Astrocyte of the spinal cord (primary cell): ENCODE data around the gene SLC46A1.

Experiments used
- DNase-seq: peaks from one replicate; pipeline ENCODE4 v3.0.0; 2011; ENCODE audit warnings: low read depth, low spot score
- H3K4me3 ChIP-seq: 2 replicates; pipeline ENCODE4 v1.5.1; 2011; ENCODE audit warnings: low read depth, mild to moderate bottlenecking, low read length, moderate library complexity
- in situ Hi-C: cut with HindIII; loops from 2 replicates; pipeline ENCODE4 v1.10.0; 2017; ENCODE audit warnings: low sequenced_read_pairs
- TF ChIP-seq, protein P1 (sequence below): IDR thresholded peaks from 2 replicates; pipeline ENCODE4 v1.5.1; 2012; ENCODE audit warnings: low read depth, mild to moderate bottlenecking, low read length, inconsistent platforms

SLC46A1 gene

DNA sequence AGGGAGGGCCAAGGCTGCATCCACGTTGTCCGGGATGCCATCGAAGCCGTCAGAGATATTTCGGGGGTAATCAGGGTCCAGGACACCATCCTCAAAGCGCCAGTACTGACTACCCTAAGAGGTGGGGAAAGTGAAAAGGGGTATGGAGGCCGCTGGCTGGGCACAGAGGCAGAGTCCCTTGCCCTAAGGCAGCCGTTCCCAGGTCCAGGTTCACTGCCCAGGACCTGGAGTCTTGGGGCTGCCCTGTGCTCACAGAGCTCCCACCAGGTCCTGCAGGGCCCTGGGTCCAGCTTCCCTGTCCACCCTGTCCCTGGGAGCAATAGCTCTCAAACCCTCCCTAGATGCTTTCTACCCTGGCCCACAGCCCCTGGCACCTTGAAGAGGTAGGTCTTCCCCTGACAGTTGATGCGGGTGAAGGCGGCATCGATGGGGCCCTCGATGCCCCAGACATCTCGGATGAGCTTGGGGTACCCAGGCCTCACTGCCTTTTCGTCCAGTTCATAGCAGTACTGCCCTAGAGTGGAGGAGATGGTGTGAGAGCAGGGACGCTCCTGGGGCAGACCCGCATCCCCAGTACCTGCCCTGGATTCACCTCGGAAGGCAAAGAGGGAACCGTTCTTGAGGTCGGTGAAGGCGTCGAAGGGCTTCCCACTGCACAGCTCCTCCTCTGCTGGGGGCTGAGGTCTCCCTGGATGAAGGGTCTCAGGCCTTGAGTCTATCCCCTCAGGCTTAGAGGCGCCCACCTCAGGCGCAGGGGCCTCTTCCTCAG, 36.9 kb downstream of the SLC46A1 start:
- no peak for DNase-seq
- no peak overlapping the region for H3K4me3 ChIP-seq
- TF ChIP-seq, protein P1, sequence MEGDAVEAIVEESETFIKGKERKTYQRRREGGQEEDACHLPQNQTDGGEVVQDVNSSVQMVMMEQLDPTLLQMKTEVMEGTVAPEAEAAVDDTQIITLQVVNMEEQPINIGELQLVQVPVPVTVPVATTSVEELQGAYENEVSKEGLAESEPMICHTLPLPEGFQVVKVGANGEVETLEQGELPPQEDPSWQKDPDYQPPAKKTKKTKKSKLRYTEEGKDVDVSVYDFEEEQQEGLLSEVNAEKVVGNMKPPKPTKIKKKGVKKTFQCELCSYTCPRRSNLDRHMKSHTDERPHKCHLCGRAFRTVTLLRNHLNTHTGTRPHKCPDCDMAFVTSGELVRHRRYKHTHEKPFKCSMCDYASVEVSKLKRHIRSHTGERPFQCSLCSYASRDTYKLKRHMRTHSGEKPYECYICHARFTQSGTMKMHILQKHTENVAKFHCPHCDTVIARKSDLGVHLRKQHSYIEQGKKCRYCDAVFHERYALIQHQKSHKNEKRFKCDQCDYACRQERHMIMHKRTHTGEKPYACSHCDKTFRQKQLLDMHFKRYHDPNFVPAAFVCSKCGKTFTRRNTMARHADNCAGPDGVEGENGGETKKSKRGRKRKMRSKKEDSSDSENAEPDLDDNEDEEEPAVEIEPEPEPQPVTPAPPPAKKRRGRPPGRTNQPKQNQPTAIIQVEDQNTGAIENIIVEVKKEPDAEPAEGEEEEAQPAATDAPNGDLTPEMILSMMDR: no peak
- in situ Hi-C loops: no loop called here

DNA sequence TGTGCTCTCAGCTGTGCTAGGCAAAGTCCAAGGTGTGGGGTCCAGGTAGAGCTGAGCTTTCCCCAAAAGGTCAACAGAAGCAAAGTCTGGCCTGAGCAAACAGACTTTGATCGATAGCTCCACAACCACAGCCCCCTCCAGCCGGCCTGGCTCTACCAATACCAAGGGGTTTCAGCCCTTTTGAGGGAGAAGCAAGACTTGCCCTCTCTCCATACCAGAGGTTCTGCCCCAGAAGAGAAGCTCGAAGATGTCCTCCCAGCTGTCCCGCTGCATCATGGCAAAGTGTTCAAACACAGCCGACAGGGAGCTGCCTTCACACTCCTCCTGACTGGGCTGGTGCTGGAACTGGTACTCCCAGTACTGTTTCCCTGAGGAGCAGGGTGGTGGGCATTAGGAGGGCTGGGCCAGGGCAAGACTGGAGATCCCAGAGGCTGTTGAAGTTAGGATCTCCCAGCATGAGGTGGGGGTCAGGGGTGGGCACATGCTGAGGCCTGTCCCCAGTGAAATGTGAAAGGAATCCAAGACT, 37.6 kb downstream of the SLC46A1 start:
- no peak for DNase-seq
- in situ Hi-C loops: no loop called here
- TF ChIP-seq, protein P1: no peak

DNA sequence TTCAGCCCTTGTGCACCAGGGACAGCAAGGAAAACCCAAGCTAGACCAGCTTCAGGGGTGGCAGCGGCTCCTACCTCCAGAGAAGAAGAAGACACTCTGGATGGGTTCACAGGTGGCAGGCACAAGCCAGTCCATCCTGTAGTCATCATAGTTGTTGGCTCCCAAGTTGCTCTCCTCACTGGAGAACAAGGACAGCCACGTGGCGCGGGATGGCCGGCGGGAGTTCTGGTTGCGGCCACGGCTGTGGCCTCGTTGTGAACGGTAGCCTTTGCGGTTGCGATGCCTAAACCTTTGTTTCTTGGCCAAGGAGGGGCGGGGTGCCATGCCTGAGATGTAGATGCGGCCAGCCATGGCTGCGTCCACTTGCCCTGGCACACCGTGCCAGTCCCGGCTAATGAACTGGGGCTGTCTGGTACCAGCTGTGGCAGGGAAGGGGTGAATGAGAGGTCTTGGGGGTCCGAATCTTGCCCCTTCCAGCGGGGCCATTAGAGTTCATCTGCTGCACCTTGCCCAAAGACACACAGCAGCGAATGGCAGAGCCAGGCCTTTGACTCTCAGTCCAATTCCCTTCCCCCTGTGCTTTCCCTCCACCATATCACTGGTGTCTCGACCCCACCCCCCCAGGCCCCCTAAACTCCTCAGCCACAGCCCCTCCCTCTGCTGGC, 38.2 kb downstream of the SLC46A1 start:
- DNase-seq: no peak
- TF ChIP-seq, protein P1: no peak
- H3K4me3 ChIP-seq: no peak overlapping the region
- in situ Hi-C loops: no loop called here

More for the DNA sequence above, 37.6 kb downstream of the SLC46A1 start:
- H3K4me3 ChIP-seq: no peak overlapping the region

DNA sequence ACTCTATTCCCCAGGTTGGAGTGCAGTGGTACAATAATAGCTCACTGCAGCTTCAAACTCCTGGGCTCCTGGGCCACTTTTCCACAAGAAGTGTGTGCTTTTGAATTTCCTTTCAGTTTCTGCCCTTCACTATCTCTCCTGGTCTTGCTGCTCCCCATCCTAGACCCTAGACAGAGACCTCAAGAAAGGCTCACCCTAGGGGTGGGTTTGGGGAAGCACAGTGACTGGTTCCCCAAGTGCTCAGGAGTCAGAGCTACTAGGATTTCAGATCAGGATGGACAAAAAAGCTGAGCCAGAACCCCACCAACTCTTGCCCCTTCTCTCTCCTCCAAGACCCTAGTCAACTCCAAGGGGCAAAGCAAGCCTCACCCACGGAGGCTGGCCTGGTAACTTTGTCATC, 39.4 kb downstream of the SLC46A1 start:
- H3K4me3 ChIP-seq: no peak overlapping the region

DNA sequence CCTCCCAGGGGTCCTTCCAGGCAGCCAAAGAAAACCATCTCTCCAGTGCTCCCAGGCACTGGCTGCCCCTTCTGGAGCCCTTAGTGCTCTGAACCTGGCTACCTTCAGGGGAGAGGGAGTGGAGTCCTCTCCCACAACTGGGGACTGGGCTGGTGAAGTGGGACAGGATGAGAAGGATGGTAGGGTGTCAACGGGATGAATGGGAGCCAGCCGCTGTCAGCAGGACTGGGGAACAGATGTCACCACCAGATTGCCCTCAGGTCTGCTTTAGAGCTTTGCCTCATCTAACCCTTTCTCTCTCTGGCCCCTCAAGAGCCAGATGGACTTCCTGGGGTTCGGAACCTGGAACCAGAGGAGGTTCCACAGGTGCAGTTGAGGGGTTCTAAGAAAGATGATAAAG, 40.5 kb downstream of the SLC46A1 start:
- in situ Hi-C loops: no loop called here
- TF ChIP-seq, protein P1: no peak
- no peak for DNase-seq
- no peak overlapping the region for H3K4me3 ChIP-seq

More for the DNA sequence above, 39.4 kb downstream of the SLC46A1 start:
- DNase-seq: no peak
- in situ Hi-C loops: no loop called here
- TF ChIP-seq, protein P1: no peak

DNA sequence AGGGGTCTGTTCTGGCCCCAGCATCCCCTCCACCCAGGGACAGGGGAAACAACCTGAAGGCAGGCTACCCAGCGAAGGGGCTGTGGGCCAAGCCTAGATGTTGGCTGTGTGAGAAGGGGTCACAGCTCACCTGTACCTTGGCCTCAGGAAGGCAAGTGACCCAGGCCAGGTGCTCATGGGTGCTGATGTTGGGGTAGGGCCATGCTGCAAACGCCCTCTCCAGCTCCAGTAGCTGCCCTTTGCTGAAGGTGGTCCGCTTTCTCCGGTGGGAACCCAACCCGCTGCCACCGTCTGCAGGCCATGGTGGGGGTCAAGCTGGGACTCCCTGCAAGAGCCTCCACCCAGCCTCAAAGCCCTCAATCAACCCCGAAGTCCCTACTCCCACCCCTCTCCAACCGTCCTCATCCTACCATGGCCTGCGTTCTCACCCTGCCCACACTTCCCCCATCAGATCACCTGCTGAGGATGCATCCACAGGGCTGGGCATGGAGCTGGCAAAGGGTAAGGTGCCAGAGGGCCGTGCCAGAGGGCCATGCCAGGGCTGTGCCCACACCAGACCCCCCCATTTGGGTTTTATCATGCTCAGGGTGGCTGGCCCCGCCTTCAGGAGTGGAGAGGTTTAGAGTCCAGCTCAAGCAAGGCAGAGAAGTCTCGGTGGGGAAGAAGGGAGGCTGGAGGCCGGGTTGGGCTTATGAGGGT, 41.2 kb downstream of the SLC46A1 start, which contains the start of gene SEBOX:
TSS of gene SEBOX (minus strand) at position 535 of the 699 bp plus-strand sequence. CDS start at position 487, 48 bp downstream.
- TF ChIP-seq, protein P1: no peak
- in situ Hi-C loops: no loop called here
- no peak within 1 kb of the TSS for H3K4me3 ChIP-seq
- DNase-seq: no peak
